CD4-positive, alpha-beta memory T cell (primary cell): ENCODE data around the gene BGLAP. TPM values are rescaled to one million over a fixed set of nuclear protein-coding genes. Genes with fewer than 3 reads are reported as not detected.

Experiments used
- CTCF ChIA-PET: fragments of 350-600 bp; sonication (Branson Sonifier 250); formaldehyde crosslinking; loops from one replicate; lab custom pipeline; 2021; ENCODE audit warnings: inconsistent platforms; ENCODE audit not compliant: partially characterized antibody; lab: Charles Lee
- POLR2A ChIA-PET: fragments of 350-600 bp; sonication (Branson Sonifier 250); formaldehyde crosslinking; loops from one replicate; lab custom pipeline; 2021; ENCODE audit not compliant: partially characterized antibody; lab: Charles Lee
- DNase-seq, 5 donors: peaks; one replicate each; pipeline versions ENCODE4 v3.0.0 to v3.0.0-alpha.2; 2020 to 2022; ENCODE audit warnings: mixed read lengths in 1 of 5
- H3K27ac ChIP-seq: one replicate; pipeline ENCODE4 v1.7.0; 2013; ENCODE audit warnings: low read depth, low read length
- H3K27me3 ChIP-seq: 2 replicates; pipeline ENCODE4 v1.7.0; 2013; ENCODE audit warnings: mild to moderate bottlenecking, low read length, moderate library complexity; ENCODE audit not compliant: insufficient read depth
- H3K36me3 ChIP-seq: 2 replicates; pipeline ENCODE4 v1.7.0; 2013; ENCODE audit warnings: mild to moderate bottlenecking, low read length, moderate library complexity; ENCODE audit not compliant: insufficient read depth
- H3K4me1 ChIP-seq: 2 replicates; pipeline ENCODE4 v1.7.0; 2013; ENCODE audit warnings: mild to moderate bottlenecking, low read length, moderate library complexity; ENCODE audit not compliant: insufficient read depth
- H3K4me3 ChIP-seq, 2 donors: one replicate each; pipeline ENCODE4 v1.7.0; 2013; ENCODE audit warnings: low read length in 2 of 2, mild to moderate bottlenecking in 1 of 2
- H3K9me3 ChIP-seq, 2 donors: one replicate each; pipeline ENCODE4 v1.7.0; 2013; ENCODE audit warnings: low read length in 2 of 2, control low read depth in 1 of 2; ENCODE audit not compliant: control insufficient read depth in 1 of 2
- H3K27ac Mint-ChIP-seq, 7 donors: one replicate each; pipeline ENCODE4 v1.8.0; 2020 to 2021; ENCODE audit warnings: mixed read lengths in 7 of 7, mild to moderate bottlenecking in 6 of 7, inconsistent platforms in 3 of 7, moderate library complexity in 3 of 7
- H3K27me3 Mint-ChIP-seq, 2 donors: one replicate each; pipeline ENCODE4 v1.8.0; 2020 to 2021; ENCODE audit warnings: mixed read lengths in 2 of 2
- H3K36me3 Mint-ChIP-seq, 2 donors: one replicate each; pipeline ENCODE4 v1.8.0; 2020 to 2021; ENCODE audit warnings: mixed read lengths in 2 of 2, inconsistent platforms in 1 of 2, mild to moderate bottlenecking in 1 of 2
- H3K4me1 Mint-ChIP-seq, 4 donors: one replicate each; pipeline ENCODE4 v1.8.0; 2020 to 2021; ENCODE audit warnings: mixed read lengths in 4 of 4, mild to moderate bottlenecking in 1 of 4
- H3K4me3 Mint-ChIP-seq, 8 donors: one replicate each; pipeline ENCODE4 v1.8.0; 2020 to 2021; ENCODE audit warnings: mixed read lengths in 8 of 8, mild to moderate bottlenecking in 7 of 8, moderate library complexity in 6 of 8, inconsistent platforms in 3 of 8
- H3K9me3 Mint-ChIP-seq, 8 donors: one replicate each; pipeline ENCODE4 v1.8.0; 2020 to 2021; ENCODE audit warnings: mixed read lengths in 8 of 8, mild to moderate bottlenecking in 5 of 8, inconsistent platforms in 3 of 8, moderate library complexity in 1 of 8
- intact Hi-C: fragments of 100-400 bp; cut with micrococcal nuclease; formaldehyde crosslinking; loops from one replicate; pipeline ENCODE4 v1.15.1; 2023
- polyA plus RNA-seq, 2 donors: library from polyadenylated mRNA; unstranded; fragments of 300-500 nt; fragmentation: Illumina TruSeq; gene quantifications; one replicate each; pipeline ENCODE4 v1.2.3, GENCODE V29; 2021
- total RNA-seq, 2 experiments: library from RNA; stranded (reverse); gene quantifications; one replicate each; pipeline ENCODE4 v1.2.3, GENCODE V29; 2021

Gene BGLAP
- total and polyA plus RNA-seq, 4 experiments from 2014 or later = 7.2 to 7.7 TPM; not detected in 2

DNA sequence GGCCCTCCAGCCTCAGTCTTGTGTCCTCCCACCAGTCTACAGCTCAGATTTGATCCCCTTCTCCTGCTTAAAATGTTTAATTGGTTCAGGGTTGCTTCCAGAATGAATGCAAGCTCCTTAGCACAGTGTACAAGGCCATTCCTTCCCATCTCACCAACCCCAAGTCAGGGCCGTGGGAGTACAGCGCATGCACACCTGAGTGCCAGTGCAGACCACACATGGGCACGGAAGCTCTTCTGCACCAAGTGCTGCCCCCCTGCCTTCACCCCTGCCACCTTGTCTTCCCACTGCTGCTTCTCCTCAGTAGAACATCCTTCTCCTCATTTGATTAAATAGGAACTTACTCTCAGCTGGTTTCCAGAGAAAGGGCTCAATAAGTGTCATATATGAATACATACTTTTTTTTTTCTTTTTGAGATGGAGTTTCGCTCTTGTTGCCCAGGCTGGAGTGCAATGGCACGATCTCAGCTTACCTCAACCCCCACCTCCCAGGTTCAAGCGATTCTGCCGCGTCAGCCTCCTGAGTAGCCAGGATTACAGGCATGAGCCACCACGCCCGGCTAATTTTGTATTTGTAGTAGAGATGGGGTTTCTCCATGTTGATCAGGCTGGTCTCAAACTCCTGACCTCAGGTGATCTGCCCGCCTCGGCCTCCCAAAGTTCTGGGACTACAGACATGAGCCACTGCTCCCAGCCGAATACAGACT lies 19.8 kb upstream of the BGLAP start:
- Mint-ChIP-seq H3K36me3 (peaks cover 51 to 54% of the 10 kb centered on the region in 2 donors), H3K4me1 (peaks cover 38 to 62% (median 50%) of the 10 kb centered on the region in 4 donors), H3K27me3 (no peaks in the 10 kb centered on the region), H3K4me3 (peak overlapping the region in 1 of 8 donors; percentile 6), H3K27ac (peak overlapping the region in 6 of 7 donors; percentile 52 to 83 (median 80)), H3K9me3 (no peaks in the 10 kb centered on the region)
- intact Hi-C loops = no loop called here
- Histone ChIP-seq H3K27me3 (no peaks in the 10 kb centered on the region), H3K4me3 (no peak overlapping the region), H3K27ac (no peak overlapping the region), H3K4me1 (peaks cover 27% of the 10 kb centered on the region), H3K9me3 (no peaks in the 10 kb centered on the region), H3K36me3 (peaks cover 26% of the 10 kb centered on the region)
- no peak for DNase-seq
- CTCF ChIA-PET = interaction anchor here (1.3 to 10.2 kb wide), 3 partner anchors 11 to 128 kb away, joined by 4 to 189 read pairs (median 121); no protein-coding TSS in a partner anchor
- POLR2A ChIA-PET = interaction anchor here (1.1 kb wide), 1 partner anchor 9 kb away, joined by 9 read pairs; the partner anchor contains the start of gene PMF1

DNA sequence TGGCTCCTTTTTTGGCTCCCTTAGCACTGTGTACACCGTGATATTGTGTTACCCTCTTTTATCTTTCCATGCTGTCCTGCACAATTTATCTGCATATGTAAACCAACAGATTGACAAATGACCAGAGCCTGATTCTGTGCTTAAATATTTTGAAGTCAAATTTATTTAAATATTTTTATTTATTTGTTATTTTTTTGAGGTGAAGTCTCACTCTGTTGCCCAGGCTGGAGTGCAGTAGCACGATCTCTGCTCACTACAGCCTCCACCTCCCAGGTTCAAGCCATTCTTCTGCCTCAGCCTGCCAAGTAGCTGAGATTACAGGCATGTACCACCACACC lies 16.3 kb upstream of the BGLAP start:
- CTCF ChIA-PET = interaction anchor here (0.7 to 10.2 kb wide), 25 partner anchors 10 to 163 kb away, joined by 3 to 189 read pairs (median 7); partner anchors contain the start of genes MEX3A, PMF1, SLC25A44 and TMEM79
- intact Hi-C loops = loop anchor here (1.0 to 5.0 kb wide), 4 partner anchors 33 to 135 kb away; partner anchors contain the start of gene SLC25A44
- peaks cover 25 to 42% (median 32%) of the 10 kb centered on the region in 4 donors for H3K4me1 Mint-ChIP-seq
- no peaks in the 10 kb centered on the region for H3K9me3 Mint-ChIP-seq
- no peak for DNase-seq
- no peak overlapping the region for H3K4me3 ChIP-seq
- H3K36me3 ChIP-seq = peaks cover 32% of the 10 kb centered on the region
- no peaks in the 10 kb centered on the region for H3K9me3 ChIP-seq
- no peaks in the 10 kb centered on the region for H3K27me3 Mint-ChIP-seq
- peaks cover 6% of the 10 kb centered on the region for H3K4me1 ChIP-seq
- no peak overlapping the region for H3K27ac ChIP-seq
- peak overlapping the region; percentile 0 to 84 (median 20) for H3K27ac Mint-ChIP-seq
- H3K4me3 Mint-ChIP-seq = no peak overlapping the region
- POLR2A ChIA-PET = interaction anchor here (1.0 to 2.0 kb wide), 12 partner anchors 11 to 135 kb away, joined by 3 to 17 read pairs (median 4); partner anchors contain the start of genes PMF1, SLC25A44 and SMG5
- peaks cover 53 to 57% of the 10 kb centered on the region in 2 donors for H3K36me3 Mint-ChIP-seq
- H3K27me3 ChIP-seq = no peaks in the 10 kb centered on the region

DNA sequence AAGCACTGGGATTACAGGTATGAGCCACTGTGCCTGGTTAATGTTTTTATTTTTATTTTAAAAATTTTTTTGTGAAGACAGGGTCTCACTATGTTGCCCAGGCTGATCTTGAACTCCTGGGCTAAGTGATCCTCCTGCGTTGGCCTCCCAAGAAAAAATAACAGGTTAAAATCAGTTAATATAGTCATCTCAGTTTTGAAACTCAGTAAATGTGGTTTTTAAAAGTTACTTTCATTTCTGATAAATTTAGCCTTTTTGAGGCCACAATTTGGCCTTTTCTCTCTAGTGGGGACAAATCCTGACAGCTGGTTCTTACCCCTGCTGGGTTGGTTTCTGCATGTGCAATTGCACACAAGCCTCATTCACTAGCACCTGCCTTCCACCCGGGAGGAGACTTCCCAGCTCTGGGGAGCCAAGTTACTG lies 15.9 kb upstream of the BGLAP start:
- H3K4me1 ChIP-seq = peaks cover 6% of the 10 kb centered on the region
- H3K36me3 ChIP-seq = peaks cover 27% of the 10 kb centered on the region
- H3K36me3 Mint-ChIP-seq = peaks cover 50 to 54% of the 10 kb centered on the region in 2 donors
- no peaks in the 10 kb centered on the region for H3K27me3 ChIP-seq
- H3K27ac ChIP-seq = no peak overlapping the region
- H3K4me1 Mint-ChIP-seq = peaks cover 22 to 39% (median 29%) of the 10 kb centered on the region in 4 donors
- intact Hi-C loops = loop anchor here (5.0 kb wide), 1 partner anchor 34 kb away; the partner anchor contains the start of gene SLC25A44
- H3K4me3 ChIP-seq = no peak overlapping the region
- peak overlapping the region in 3 of 7 donors; percentile 68 to 79 (median 78) for H3K27ac Mint-ChIP-seq
- H3K27me3 Mint-ChIP-seq = no peaks in the 10 kb centered on the region
- no peak overlapping the region for H3K4me3 Mint-ChIP-seq
- no peaks in the 10 kb centered on the region for H3K9me3 Mint-ChIP-seq
- ChIA-PET POLR2A (interaction anchor here (1.1 to 2.0 kb wide), 6 partner anchors 12 to 132 kb away, joined by 3 to 17 read pairs (median 4); partner anchors contain the start of genes PMF1 and SLC25A44), CTCF (interaction anchor here (0.9 to 10.2 kb wide), 16 partner anchors 12 to 143 kb away, joined by 3 to 189 read pairs (median 8); partner anchors contain the start of genes MEX3A, PMF1 and SMG5)
- H3K9me3 ChIP-seq = no peaks in the 10 kb centered on the region
- no peak for DNase-seq

DNA sequence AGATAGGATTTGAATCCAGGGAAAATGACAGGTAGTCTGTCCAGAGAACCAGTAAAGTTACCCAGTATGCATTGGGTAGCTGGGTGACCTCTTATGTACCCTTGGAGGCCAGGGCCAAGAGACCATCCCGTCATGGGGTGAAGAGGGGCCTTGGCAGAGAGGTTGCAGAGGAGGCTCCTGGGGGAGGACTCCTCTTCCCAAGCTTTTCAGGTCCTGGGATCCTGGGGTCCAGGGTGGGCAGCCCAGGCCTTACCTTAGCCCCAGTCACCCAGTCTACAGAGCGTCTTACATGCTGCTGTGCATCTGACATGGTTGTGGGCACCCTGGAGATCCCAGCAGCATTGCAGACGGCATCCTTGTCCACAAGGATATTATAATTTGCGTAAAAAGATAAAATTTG lies 15.2 kb upstream of the BGLAP start:
- intact Hi-C loops = loop anchor here (5.0 kb wide), 1 partner anchor 34 kb away; the partner anchor contains the start of gene SLC25A44
- POLR2A ChIA-PET = interaction anchor here (1.1 to 2.0 kb wide), 4 partner anchors 12 to 133 kb away, joined by 3 to 7 read pairs (median 4); partner anchors contain the start of gene SLC25A44
- H3K27ac Mint-ChIP-seq = peak overlapping the region in 4 of 7 donors; percentile 29 to 79 (median 73)

DNA sequence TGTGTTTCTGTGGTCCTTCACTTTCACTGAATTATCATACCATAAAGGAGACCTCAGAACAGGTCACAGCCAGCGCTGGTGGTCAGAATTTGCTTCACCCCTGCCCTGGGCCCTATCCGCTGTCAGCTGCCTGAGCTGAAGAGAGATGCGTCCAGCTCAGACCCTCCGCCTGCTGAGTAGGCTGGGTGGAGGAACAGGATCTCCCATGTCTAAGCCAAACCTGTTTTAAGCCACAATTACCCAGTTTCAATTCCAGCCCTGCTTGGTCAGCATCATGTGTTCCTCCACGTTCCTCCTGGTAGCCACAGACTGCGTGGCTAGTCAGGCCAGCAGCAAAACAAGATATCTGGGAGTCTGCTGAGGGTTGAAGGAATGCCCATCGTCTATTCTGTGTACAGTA lies 13.5 kb upstream of the BGLAP start:
- POLR2A ChIA-PET = interaction anchor here (0.5 kb wide), 1 partner anchor 285 kb away, joined by 3 read pairs; no protein-coding TSS in a partner anchor
- no peaks in the 10 kb centered on the region for H3K27me3 Mint-ChIP-seq
- peak overlapping the region in 1 of 7 donors; percentile 19 for H3K27ac Mint-ChIP-seq
- Histone ChIP-seq H3K4me3 (no peak overlapping the region), H3K27ac (no peak overlapping the region), H3K9me3 (no peaks in the 10 kb centered on the region), H3K27me3 (no peaks in the 10 kb centered on the region), H3K36me3 (peaks cover 15% of the 10 kb centered on the region), H3K4me1 (peaks cover 6% of the 10 kb centered on the region)
- H3K4me3 Mint-ChIP-seq = no peak overlapping the region
- intact Hi-C loops = loop anchor here (5.0 kb wide), 1 partner anchor 36 kb away; the partner anchor contains the start of gene SLC25A44
- CTCF ChIA-PET = interaction anchor here (0.7 to 10.2 kb wide), 4 partner anchors 84 to 146 kb away, joined by 3 to 189 read pairs (median 63); no protein-coding TSS in a partner anchor
- peaks cover 40 to 43% of the 10 kb centered on the region in 2 donors for H3K36me3 Mint-ChIP-seq
- H3K4me1 Mint-ChIP-seq = peaks cover 5 to 17% (median 12%) of the 10 kb centered on the region in 4 donors
- DNase-seq = no peak
- no peaks in the 10 kb centered on the region for H3K9me3 Mint-ChIP-seq

More for the DNA sequence above, 15.2 kb upstream of the BGLAP start:
- Histone ChIP-seq H3K9me3 (no peaks in the 10 kb centered on the region), H3K4me3 (no peak overlapping the region), H3K27me3 (no peaks in the 10 kb centered on the region), H3K36me3 (peaks cover 22% of the 10 kb centered on the region), H3K27ac (no peak overlapping the region), H3K4me1 (peaks cover 6% of the 10 kb centered on the region)
- no peaks in the 10 kb centered on the region for H3K9me3 Mint-ChIP-seq
- CTCF ChIA-PET = interaction anchor here (0.9 to 10.2 kb wide), 8 partner anchors 13 to 132 kb away, joined by 3 to 189 read pairs (median 14); partner anchors contain the start of genes PMF1 and SMG5
- no peak overlapping the region for H3K4me3 Mint-ChIP-seq
- no peaks in the 10 kb centered on the region for H3K27me3 Mint-ChIP-seq
- peaks cover 16 to 32% (median 22%) of the 10 kb centered on the region in 4 donors for H3K4me1 Mint-ChIP-seq
- DNase-seq = no peak
- peaks cover 45 to 49% of the 10 kb centered on the region in 2 donors for H3K36me3 Mint-ChIP-seq

DNA sequence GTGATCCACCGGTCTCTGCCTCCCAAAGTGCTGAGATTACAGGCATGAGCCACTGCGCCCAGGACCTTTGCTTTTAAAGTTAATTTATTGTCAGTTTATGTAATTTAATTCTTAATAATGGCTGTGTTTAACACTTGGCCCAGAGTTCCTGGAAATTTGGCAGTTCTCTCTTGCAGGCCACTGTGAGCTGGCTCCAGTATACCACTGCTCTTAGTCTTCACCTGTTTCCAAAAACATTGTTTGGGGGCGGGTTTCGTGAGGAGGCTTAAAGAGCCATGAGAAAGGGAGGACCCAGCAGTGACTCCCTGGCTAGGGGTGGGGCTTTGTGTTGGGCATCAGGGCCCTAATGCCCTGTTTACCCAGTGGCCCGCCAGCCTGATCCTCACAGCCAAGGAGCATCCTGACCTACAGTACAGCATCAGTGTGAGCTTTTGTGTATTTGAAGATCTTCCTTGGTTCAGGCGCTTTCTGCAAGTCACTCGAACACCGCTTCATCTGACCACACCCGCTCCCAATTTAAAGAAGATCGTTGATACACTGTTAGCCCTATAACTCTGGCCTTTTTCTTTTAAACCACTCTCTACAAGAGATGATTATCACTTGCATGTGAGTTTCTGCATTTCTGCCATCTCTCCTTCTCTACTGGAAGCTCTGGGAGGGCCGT lies 12.0 kb upstream of the BGLAP start:
- Mint-ChIP-seq H3K27ac (peak overlapping the region in 1 of 7 donors; percentile 22), H3K4me3 (peak overlapping the region in 1 of 8 donors; percentile 22)
- CTCF ChIA-PET = interaction anchor here (0.9 to 10.2 kb wide), 4 partner anchors 12 to 95 kb away, joined by 3 to 189 read pairs (median 4); no protein-coding TSS in a partner anchor

More for the DNA sequence above, 12.0 kb upstream of the BGLAP start:
- Histone ChIP-seq H3K4me1 (peaks cover 5% of the 10 kb centered on the region), H3K9me3 (no peaks in the 10 kb centered on the region), H3K27me3 (no peaks in the 10 kb centered on the region), H3K4me3 (no peak overlapping the region), H3K27ac (no peak overlapping the region), H3K36me3 (peaks cover 12% of the 10 kb centered on the region)
- H3K27me3 Mint-ChIP-seq = no peaks in the 10 kb centered on the region
- no peaks in the 10 kb centered on the region for H3K9me3 Mint-ChIP-seq
- peaks cover 40 to 43% of the 10 kb centered on the region in 2 donors for H3K36me3 Mint-ChIP-seq
- peaks cover 4 to 15% (median 10%) of the 10 kb centered on the region in 4 donors for H3K4me1 Mint-ChIP-seq
- intact Hi-C loops = loop anchor here (5.0 kb wide), 1 partner anchor 38 kb away; the partner anchor contains the start of gene SLC25A44
- no peak for DNase-seq
- POLR2A ChIA-PET = interaction anchor here (0.9 kb wide), 1 partner anchor 22 kb away, joined by 3 read pairs; no protein-coding TSS in a partner anchor
